MM.1S (cell line): Measurements from ENCODE around the gene MITF.

Experiments
- DNase-seq: peaks from one replicate; pipeline ENCODE4 v3.0.0-alpha.2; 2015
- H2AFZ ChIP-seq: fragments of 300-600 bp; sonication (generic); 2 replicates; pipeline ENCODE4 v1.6.0; 2016; ENCODE audit warnings: antibody characterized with exemption, low read length
- H3F3A ChIP-seq: fragments of 300-600 bp; sonication (generic); 2 replicates; pipeline ENCODE4 v1.6.1; 2016; ENCODE audit warnings: mild to moderate bottlenecking, antibody characterized with exemption, low read length, moderate library complexity, mixed read lengths; ENCODE audit not compliant: insufficient read depth
- H3K27ac ChIP-seq: fragments of 300-600 bp; sonication (generic); 2 replicates; pipeline ENCODE4 v1.5.1; 2016; ENCODE audit warnings: mild to moderate bottlenecking, low read length
- H3K27me3 ChIP-seq: fragments of 300-600 bp; sonication (generic); replicated peaks from 2 replicates; pipeline ENCODE4 v1.6.0; 2016; ENCODE audit warnings: low read length; ENCODE audit not compliant: insufficient read depth
- H3K36me3 ChIP-seq: fragments of 300-600 bp; sonication (generic); replicated peaks from 2 replicates; pipeline ENCODE4 v1.6.1; 2016; ENCODE audit warnings: mild to moderate bottlenecking, low read length, mixed read lengths; ENCODE audit not compliant: insufficient read depth
- H3K4me1 ChIP-seq: fragments of 300-600 bp; sonication (generic); 2 replicates; pipeline ENCODE4 v1.6.1; 2016; ENCODE audit warnings: low read length, mixed read lengths
- H3K4me2 ChIP-seq: fragments of 300-600 bp; sonication (generic); 2 replicates; pipeline ENCODE4 v1.6.0; 2016; ENCODE audit warnings: low read depth, low read length
- H3K4me3 ChIP-seq: fragments of 300-600 bp; sonication (generic); 2 replicates; pipeline ENCODE4 v1.5.1; 2016; ENCODE audit warnings: low read length, mixed read lengths
- H3K79me2 ChIP-seq: fragments of 300-600 bp; sonication (generic); 2 replicates; pipeline ENCODE4 v1.6.1; 2016; ENCODE audit warnings: mixed run types, low read length, mixed read lengths
- H3K9ac ChIP-seq: fragments of 300-600 bp; sonication (generic); 2 replicates; pipeline ENCODE4 v1.6.1; 2016; ENCODE audit warnings: low read length, mixed read lengths
- H3K9me2 ChIP-seq: fragments of 300-600 bp; sonication (generic); replicated peaks from 2 replicates; pipeline ENCODE4 v1.6.1; 2016; ENCODE audit warnings: mild to moderate bottlenecking, low read length, mixed read lengths; ENCODE audit not compliant: insufficient read depth
- H3K9me3 ChIP-seq: fragments of 300-600 bp; sonication (generic); replicated peaks from 2 replicates; pipeline ENCODE4 v1.6.1; 2016; ENCODE audit warnings: mild to moderate bottlenecking, low read length, mixed read lengths; ENCODE audit not compliant: insufficient read depth
- H4K20me1 ChIP-seq: fragments of 300-600 bp; sonication (generic); 2 replicates; pipeline ENCODE4 v1.6.1; 2016; ENCODE audit warnings: mild to moderate bottlenecking, low read length, moderate library complexity, mixed read lengths; ENCODE audit not compliant: insufficient read depth
- CTCF ChIP-seq: fragments of 300-600 bp; sonication (generic); IDR thresholded peaks from 2 replicates; pipeline ENCODE4 v1.5.1; 2016; ENCODE audit warnings: antibody characterized with exemption, low read length, mixed read lengths
- EZH2 ChIP-seq: fragments of 300-600 bp; sonication (generic); optimal IDR thresholded peaks from 2 replicates; pipeline ENCODE3; 2017; ENCODE audit warnings: low read depth, mild to moderate bottlenecking, antibody characterized with exemption, low read length, mixed read lengths
- EZH2phosphoT487 ChIP-seq: fragments of 300-600 bp; sonication (generic); IDR thresholded peaks from 2 replicates; pipeline ENCODE4 v1.6.1; 2018; ENCODE audit warnings: antibody characterized with exemption, low read length

MITF gene

GRCh38 chr3:69932087-69932486, 192.8 kb downstream of the MITF start:
- no peak for DNase-seq
- Histone ChIP-seq H3K27me3 (no peaks in the 10 kb centered on the region), H4K20me1 (no peaks in the 10 kb centered on the region), H2AFZ (no peak overlapping the region), H3K4me2 (no peak overlapping the region), H3K4me3 (no peak overlapping the region), H3F3A (no peaks in the 10 kb centered on the region), H3K4me1 (no peaks in the 10 kb centered on the region), H3K36me3 (no peaks in the 10 kb centered on the region), H3K79me2 (no peaks in the 10 kb centered on the region), H3K27ac (no peak overlapping the region), H3K9ac (no peak overlapping the region), H3K9me3 (no peaks in the 10 kb centered on the region), H3K9me2 (no peaks in the 10 kb centered on the region)
- no peak for TF ChIP-seq EZH2
- no peak for TF ChIP-seq EZH2phosphoT487
- TF ChIP-seq CTCF, result no peak

- TF ChIP-seq EZH2phosphoT487, result no peak
- TF ChIP-seq EZH2, result no peak
- TF ChIP-seq CTCF, result no peak
- H3K4me3 ChIP-seq, result no peak overlapping the region
- H3K9ac ChIP-seq, result no peak overlapping the region
- no peaks in the 10 kb centered on the region for H3K79me2 ChIP-seq
- no peaks in the 10 kb centered on the region for H3F3A ChIP-seq
- H3K9me2 ChIP-seq, result no peaks in the 10 kb centered on the region
- no peak overlapping the region for H3K4me2 ChIP-seq
- H4K20me1 ChIP-seq, result no peaks in the 10 kb centered on the region
- no peak overlapping the region for H3K27ac ChIP-seq
- no peaks in the 10 kb centered on the region for H3K27me3 ChIP-seq
- no peaks in the 10 kb centered on the region for H3K9me3 ChIP-seq
- no peak for DNase-seq
- H3K36me3 ChIP-seq, result no peaks in the 10 kb centered on the region
- no peaks in the 10 kb centered on the region for H3K4me1 ChIP-seq
- H2AFZ ChIP-seq, result no peak overlapping the region
Observed at GRCh38 chr3:69932501-69932900, 193.2 kb downstream of the MITF start.

GRCh38 chr3:69934398-69934797, 195.1 kb downstream of the MITF start:
- no peaks in the 10 kb centered on the region for H3K36me3 ChIP-seq
- TF ChIP-seq EZH2phosphoT487 (no peak), CTCF (no peak), EZH2 (no peak)
- no peak overlapping the region for H2AFZ ChIP-seq
- DNase-seq, result no peak
- H3K9me3 ChIP-seq, result no peaks in the 10 kb centered on the region
- no peaks in the 10 kb centered on the region for H3F3A ChIP-seq
- H3K4me3 ChIP-seq, result no peak overlapping the region
- no peaks in the 10 kb centered on the region for H4K20me1 ChIP-seq
- H3K4me2 ChIP-seq, result no peak overlapping the region
- no peaks in the 10 kb centered on the region for H3K27me3 ChIP-seq
- no peaks in the 10 kb centered on the region for H3K9me2 ChIP-seq
- H3K27ac ChIP-seq, result no peak overlapping the region
- no peaks in the 10 kb centered on the region for H3K4me1 ChIP-seq
- H3K9ac ChIP-seq, result no peak overlapping the region
- no peaks in the 10 kb centered on the region for H3K79me2 ChIP-seq

- no peaks in the 10 kb centered on the region for H3K36me3 ChIP-seq
- H3K4me1 ChIP-seq, result no peaks in the 10 kb centered on the region
- no peak for TF ChIP-seq EZH2
- TF ChIP-seq CTCF, result no peak
- TF ChIP-seq EZH2phosphoT487, result no peak
- DNase-seq, result no peak
- H3K79me2 ChIP-seq, result no peaks in the 10 kb centered on the region
- no peak overlapping the region for H3K4me2 ChIP-seq
- no peak overlapping the region for H2AFZ ChIP-seq
- H4K20me1 ChIP-seq, result no peaks in the 10 kb centered on the region
- H3K9ac ChIP-seq, result no peak overlapping the region
- H3F3A ChIP-seq, result no peaks in the 10 kb centered on the region
- H3K9me3 ChIP-seq, result no peaks in the 10 kb centered on the region
- no peak overlapping the region for H3K27ac ChIP-seq
- H3K27me3 ChIP-seq, result no peaks in the 10 kb centered on the region
- H3K9me2 ChIP-seq, result no peaks in the 10 kb centered on the region
- no peak overlapping the region for H3K4me3 ChIP-seq
Observed at GRCh38 chr3:69936266-69936665, 197.0 kb downstream of the MITF start.
